Mesothelial cell of epicardium (in vitro differentiated cells): ENCODE data around the gene CDH23. TPM values are rescaled to one million over a fixed set of nuclear protein-coding genes. Genes with fewer than 3 reads are reported as not detected.

ENCODE experiments used
- DNase-seq, 2 experiments: peaks; one replicate each; pipeline ENCODE4 v3.0.0; 2021; ENCODE audit warnings: low spot score in 2 of 2; ENCODE audit not compliant: unreplicated experiment in 2 of 2
- H3K27ac Mint-ChIP-seq: 2 replicates; pipeline ENCODE4 v1.8.0; 2021; ENCODE audit warnings: mixed read lengths
- H3K27me3 Mint-ChIP-seq: 2 replicates; pipeline ENCODE4 v1.8.0; 2021; ENCODE audit warnings: low read depth, mixed read lengths
- H3K36me3 Mint-ChIP-seq: 2 replicates; pipeline ENCODE4 v1.8.0; 2021; ENCODE audit warnings: mixed read lengths
- H3K4me1 Mint-ChIP-seq: 2 replicates; pipeline ENCODE4 v1.8.0; 2021; ENCODE audit warnings: mixed read lengths
- H3K4me3 Mint-ChIP-seq: 2 replicates; pipeline ENCODE4 v1.8.0; 2021; ENCODE audit warnings: mild to moderate bottlenecking, moderate library complexity, mixed read lengths
- H3K9me3 Mint-ChIP-seq: 2 replicates; pipeline ENCODE4 v1.8.0; 2021; ENCODE audit warnings: mixed read lengths
- total RNA-seq: library from RNA; stranded (reverse); gene quantifications from 3 replicates; pipeline ENCODE4 v1.2.1, GENCODE V29; 2021
- TF ChIP-seq, protein P1 (sequence below): fragments of 200-600 bp; sonication (generic); IDR thresholded peaks from one replicate; pipeline ENCODE4 v1.5.0; 2021; ENCODE audit warnings: antibody characterized with exemption; ENCODE audit not compliant: unreplicated experiment

CDH23 gene
- total RNA-seq, 1 donor from 2014 or later: 2.5 TPM

- no peaks in the 10 kb centered on the region for H3K9me3 Mint-ChIP-seq
- no peak for DNase-seq
- TF ChIP-seq, protein P1, sequence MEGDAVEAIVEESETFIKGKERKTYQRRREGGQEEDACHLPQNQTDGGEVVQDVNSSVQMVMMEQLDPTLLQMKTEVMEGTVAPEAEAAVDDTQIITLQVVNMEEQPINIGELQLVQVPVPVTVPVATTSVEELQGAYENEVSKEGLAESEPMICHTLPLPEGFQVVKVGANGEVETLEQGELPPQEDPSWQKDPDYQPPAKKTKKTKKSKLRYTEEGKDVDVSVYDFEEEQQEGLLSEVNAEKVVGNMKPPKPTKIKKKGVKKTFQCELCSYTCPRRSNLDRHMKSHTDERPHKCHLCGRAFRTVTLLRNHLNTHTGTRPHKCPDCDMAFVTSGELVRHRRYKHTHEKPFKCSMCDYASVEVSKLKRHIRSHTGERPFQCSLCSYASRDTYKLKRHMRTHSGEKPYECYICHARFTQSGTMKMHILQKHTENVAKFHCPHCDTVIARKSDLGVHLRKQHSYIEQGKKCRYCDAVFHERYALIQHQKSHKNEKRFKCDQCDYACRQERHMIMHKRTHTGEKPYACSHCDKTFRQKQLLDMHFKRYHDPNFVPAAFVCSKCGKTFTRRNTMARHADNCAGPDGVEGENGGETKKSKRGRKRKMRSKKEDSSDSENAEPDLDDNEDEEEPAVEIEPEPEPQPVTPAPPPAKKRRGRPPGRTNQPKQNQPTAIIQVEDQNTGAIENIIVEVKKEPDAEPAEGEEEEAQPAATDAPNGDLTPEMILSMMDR: no peak
- no peak overlapping the region for H3K27ac Mint-ChIP-seq
- peaks cover 2% of the 10 kb centered on the region for H3K27me3 Mint-ChIP-seq
- no peak overlapping the region for H3K4me3 Mint-ChIP-seq
- no peaks in the 10 kb centered on the region for H3K4me1 Mint-ChIP-seq
- no peaks in the 10 kb centered on the region for H3K36me3 Mint-ChIP-seq
Observed at GRCh38 chr10:71697938-71698709, 301.4 kb downstream of the CDH23 start.

DNA sequence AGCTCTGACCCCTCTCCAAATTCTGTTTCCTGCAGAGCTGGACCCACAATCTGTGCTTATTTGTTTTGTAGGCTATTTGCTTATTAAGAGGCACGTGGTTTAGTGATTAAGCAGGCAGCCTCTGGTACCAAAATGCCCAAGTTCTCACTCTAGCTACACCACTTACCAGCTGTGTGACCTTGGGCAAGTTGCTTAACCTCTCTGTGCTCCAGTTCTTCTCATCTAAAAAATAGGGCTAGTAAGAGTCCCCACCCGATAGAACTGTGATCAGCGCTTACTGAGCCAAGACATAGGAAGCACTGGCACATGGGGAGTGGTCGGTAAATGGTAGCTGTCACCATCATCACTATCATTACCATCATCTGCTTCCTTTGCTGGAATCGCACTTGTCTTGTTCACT lies 302.0 kb downstream of the CDH23 start:
- TF ChIP-seq, protein P1: no peak
- H3K4me3 Mint-ChIP-seq: no peak overlapping the region
- no peaks in the 10 kb centered on the region for H3K36me3 Mint-ChIP-seq
- H3K9me3 Mint-ChIP-seq: no peaks in the 10 kb centered on the region
- DNase-seq: no peak
- H3K4me1 Mint-ChIP-seq: no peaks in the 10 kb centered on the region
- no peak overlapping the region for H3K27ac Mint-ChIP-seq
- H3K27me3 Mint-ChIP-seq: peaks cover 2% of the 10 kb centered on the region

DNA sequence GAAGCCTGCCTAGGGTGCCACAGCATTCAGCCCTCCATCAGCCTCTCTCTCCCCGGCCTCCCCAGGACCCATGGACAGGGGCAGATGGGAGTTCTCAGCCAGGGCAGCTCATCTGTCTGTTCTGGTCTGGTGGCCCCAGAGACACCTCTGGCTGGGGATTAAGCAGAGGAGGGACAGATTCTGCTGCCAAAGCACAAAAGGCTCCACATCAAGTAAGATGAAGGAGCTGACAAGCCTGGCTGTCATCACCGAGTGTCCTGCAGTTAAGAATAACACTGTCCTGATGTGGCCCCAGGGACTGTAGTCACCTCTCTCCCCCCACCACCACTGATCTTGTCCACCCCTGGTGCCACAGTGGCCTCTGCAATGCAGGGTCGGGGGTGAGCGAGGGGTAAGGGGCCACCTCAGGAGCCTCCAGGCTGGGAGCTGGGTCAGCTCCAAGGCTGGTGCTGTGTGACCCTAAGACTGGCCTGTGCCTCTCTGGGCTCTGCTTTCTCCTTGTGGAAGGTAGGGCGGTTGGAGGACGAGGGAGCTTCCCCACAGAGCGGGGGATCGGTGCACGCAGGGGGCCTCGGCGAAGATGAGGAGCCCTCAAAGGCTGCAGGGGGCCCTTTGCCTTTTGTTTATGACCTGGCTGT lies 304.1 kb downstream of the CDH23 start:
- TF ChIP-seq, protein P1: no peak
- Mint-ChIP-seq H3K9me3 (no peaks in the 10 kb centered on the region), H3K36me3 (no peaks in the 10 kb centered on the region), H3K4me3 (no peak overlapping the region), H3K27ac (no peak overlapping the region), H3K4me1 (no peaks in the 10 kb centered on the region), H3K27me3 (peaks cover 2% of the 10 kb centered on the region)
- no peak for DNase-seq

- H3K36me3 Mint-ChIP-seq: no peaks in the 10 kb centered on the region
- no peak for DNase-seq
Observed at GRCh38 chr10:71701496-71702132, 304.9 kb downstream of the CDH23 start.

GRCh38 chr10:71703577-71703976 lies 306.9 kb downstream of the CDH23 start:
- Mint-ChIP-seq H3K4me3 (no peak overlapping the region), H3K4me1 (peaks cover 6% of the 10 kb centered on the region), H3K27me3 (peaks cover 2% of the 10 kb centered on the region), H3K9me3 (no peaks in the 10 kb centered on the region), H3K27ac (no peak overlapping the region), H3K36me3 (no peaks in the 10 kb centered on the region)
- no peak for DNase-seq
- TF ChIP-seq, protein P1: no peak

More at GRCh38 chr10:71701496-71702132, 304.9 kb downstream of the CDH23 start:
- Mint-ChIP-seq H3K27ac (no peak overlapping the region), H3K4me1 (no peaks in the 10 kb centered on the region), H3K4me3 (no peak overlapping the region), H3K9me3 (no peaks in the 10 kb centered on the region), H3K27me3 (peaks cover 2% of the 10 kb centered on the region)
- TF ChIP-seq, protein P1: no peak
